ENCODE measurements around the gene NDST1. TPM values are rescaled to one million over a fixed set of nuclear protein-coding genes. Genes with fewer than 3 reads are reported as not detected.

The NDST1 gene
- total RNA-seq, 1 experiment from 2014 or later, result 58.2 TPM

GRCh38 chr5:150487199-150488061 lies 20.5 kb upstream of the NDST1 start:
- in situ Hi-C loops (cut with HindIII; ENCODE audit: low pct_unique_long_range_greater_than_20kb, low sequenced_read_pairs), result no loop called here
- DNase-seq (ENCODE audit: low read depth), result peak; percentile 47

- in situ Hi-C loops (cut with HindIII; ENCODE audit: low pct_unique_long_range_greater_than_20kb, low sequenced_read_pairs), result no loop called here
- DNase-seq (ENCODE audit: low read depth), result peak; percentile 32
Measured at GRCh38 chr5:150488519-150489359, 19.2 kb upstream of the NDST1 start.

- in situ Hi-C loops (cut with HindIII; ENCODE audit: low pct_unique_long_range_greater_than_20kb, low sequenced_read_pairs), result no loop called here
- no peak for DNase-seq (ENCODE audit: low read depth)
Measured at GRCh38 chr5:150489360-150490295, 18.3 kb upstream of the NDST1 start.

GRCh38 chr5:150490296-150490669 lies 17.6 kb upstream of the NDST1 start:
- in situ Hi-C loops (cut with HindIII; ENCODE audit: low pct_unique_long_range_greater_than_20kb, low sequenced_read_pairs), result no loop called here
- DNase-seq (ENCODE audit: low read depth), result no peak

GRCh38 chr5:150490754-150491153 lies 17.2 kb upstream of the NDST1 start:
- in situ Hi-C loops (cut with HindIII; ENCODE audit: low pct_unique_long_range_greater_than_20kb, low sequenced_read_pairs), result no loop called here
- DNase-seq (ENCODE audit: low read depth), result no peak

- DNase-seq (ENCODE audit: low read depth), result no peak
- in situ Hi-C loops (cut with HindIII; ENCODE audit: low pct_unique_long_range_greater_than_20kb, low sequenced_read_pairs), result no loop called here
Measured at GRCh38 chr5:150491876-150492275, 16.1 kb upstream of the NDST1 start.

- in situ Hi-C loops (cut with HindIII; ENCODE audit: low pct_unique_long_range_greater_than_20kb, low sequenced_read_pairs), result no loop called here
- peak; percentile 81 for DNase-seq (ENCODE audit: low read depth)
Measured at GRCh38 chr5:150492621-150493020, 15.3 kb upstream of the NDST1 start.

GRCh38 chr5:150496098-150496497 lies 11.8 kb upstream of the NDST1 start:
- in situ Hi-C loops (cut with HindIII; ENCODE audit: low pct_unique_long_range_greater_than_20kb, low sequenced_read_pairs), result no loop called here
- no peak for DNase-seq (ENCODE audit: low read depth)

- DNase-seq (ENCODE audit: low read depth), result no peak
- in situ Hi-C loops (cut with HindIII; ENCODE audit: low pct_unique_long_range_greater_than_20kb, low sequenced_read_pairs), result no loop called here
Measured at GRCh38 chr5:150496534-150496933, 11.4 kb upstream of the NDST1 start.

GRCh38 chr5:150497274-150497988 lies 10.5 kb upstream of the NDST1 start:
- in situ Hi-C loops (cut with HindIII; ENCODE audit: low pct_unique_long_range_greater_than_20kb, low sequenced_read_pairs), result no loop called here

GRCh38 chr5:150497989-150498317 lies 10.0 kb upstream of the NDST1 start:
- in situ Hi-C loops (cut with HindIII; ENCODE audit: low pct_unique_long_range_greater_than_20kb, low sequenced_read_pairs), result no loop called here
- no peak for DNase-seq (ENCODE audit: low read depth)

More at GRCh38 chr5:150497274-150497988, 10.5 kb upstream of the NDST1 start:
- peak; percentile 84 for DNase-seq (ENCODE audit: low read depth)

GRCh38 chr5:150498501-150498900 lies 9.4 kb upstream of the NDST1 start:
- in situ Hi-C loops (cut with HindIII; ENCODE audit: low pct_unique_long_range_greater_than_20kb, low sequenced_read_pairs), result no loop called here
- DNase-seq (ENCODE audit: low read depth), result no peak

- no peak for DNase-seq (ENCODE audit: low read depth)
- in situ Hi-C loops (cut with HindIII; ENCODE audit: low pct_unique_long_range_greater_than_20kb, low sequenced_read_pairs), result no loop called here
Measured at GRCh38 chr5:150498971-150499370, 9.0 kb upstream of the NDST1 start.

- DNase-seq (ENCODE audit: low read depth), result no peak
- in situ Hi-C loops (cut with HindIII; ENCODE audit: low pct_unique_long_range_greater_than_20kb, low sequenced_read_pairs), result no loop called here
Measured at GRCh38 chr5:150499437-150499956, 8.4 kb upstream of the NDST1 start.

GRCh38 chr5:150500328-150500841 lies 7.5 kb upstream of the NDST1 start:
- in situ Hi-C loops (cut with HindIII; ENCODE audit: low pct_unique_long_range_greater_than_20kb, low sequenced_read_pairs), result loop anchor here (10.0 kb wide), 1 partner anchor 54 kb away; no protein-coding TSS in a partner anchor

GRCh38 chr5:150500905-150501304 lies 7.0 kb upstream of the NDST1 start:
- in situ Hi-C loops (cut with HindIII; ENCODE audit: low pct_unique_long_range_greater_than_20kb, low sequenced_read_pairs), result loop anchor here (10.0 kb wide), 1 partner anchor 54 kb away; no protein-coding TSS in a partner anchor

More at GRCh38 chr5:150500328-150500841, 7.5 kb upstream of the NDST1 start:
- no peak for DNase-seq (ENCODE audit: low read depth)

GRCh38 chr5:150502106-150502505 lies 5.8 kb upstream of the NDST1 start:
- in situ Hi-C loops (cut with HindIII; ENCODE audit: low pct_unique_long_range_greater_than_20kb, low sequenced_read_pairs), result loop anchor here (10.0 kb wide), 1 partner anchor 53 kb away; no protein-coding TSS in a partner anchor
- no peak for DNase-seq (ENCODE audit: low read depth)

More at GRCh38 chr5:150500905-150501304, 7.0 kb upstream of the NDST1 start:
- DNase-seq (ENCODE audit: low read depth), result no peak

Measured in Caki2 (cell line).